A549 (cell line): ENCODE results near the gene CCDC124. TPM values are rescaled to one million over a fixed set of nuclear protein-coding genes. Genes with fewer than 3 reads are reported as not detected.
"Not testable (repeated sequence)": the region's sequence is repeated elsewhere in the genome, so short reads cannot be mapped to it uniquely, and the experiment has no call there.

ENCODE experiments used
- ATAC-seq, 2 experiments: fragments of 200-7000 bp in 1 of 2; fragments of >200 bp in 1 of 2; cut with Nextera tagmentation in 1 of 2; cut with Tn5 transposase in 1 of 2; 3 replicates each; pipeline versions ENCODE4 v1.8.0 to v1.9.1; 2018 to 2020; ENCODE audit warnings: mild to moderate bottlenecking in 1 of 2, moderate library complexity in 1 of 2
- CTCF ChIA-PET: fragments of 300-600 bp; sonication (Branson Sonifier 250); formaldehyde crosslinking; extraction: SDS; loops from one replicate; lab custom pipeline; 2021; ENCODE audit warnings: antibody characterized with exemption, inconsistent platforms; lab: Yijun Ruan, JAX
- POLR2A ChIA-PET: fragments of 350-600 bp; formaldehyde crosslinking; extraction: SDS; loops from one replicate; lab custom pipeline; 2021; ENCODE audit warnings: antibody characterized with exemption, inconsistent platforms; lab: Yijun Ruan, JAX
- DNase-seq, 2 experiments: peaks; one replicate each; pipeline versions ENCODE4 v3.0.0 to v3.0.0-alpha.2; 2011 to 2016; ENCODE audit warnings: low read depth in 1 of 2, low spot score in 1 of 2
- FAIRE-seq: peaks from 2 replicates; lab custom pipeline; 2011; peaks lifted over from hg19 to GRCh38; lab: Jason Lieb, UNC
- H3K27ac ChIP-seq, 2 experiments: fragments of >200 bp; sonication (Bioruptor Twin); formaldehyde crosslinking; 3 replicates each; pipeline ENCODE4 v1.5.1; 2016 to 2017
- H3K4me1 ChIP-seq: fragments of >200 bp; sonication (Bioruptor Twin); formaldehyde crosslinking; 3 replicates; pipeline ENCODE4 v1.6.1; 2016
- H3K4me2 ChIP-seq: fragments of >200 bp; sonication (Bioruptor Twin); formaldehyde crosslinking; 3 replicates; pipeline ENCODE4 v1.6.1; 2016
- H3K4me3 ChIP-seq: fragments of >200 bp; sonication (Bioruptor Twin); formaldehyde crosslinking; 3 replicates; pipeline ENCODE4 v1.5.1; 2016
- H3K9me3 ChIP-seq: fragments of >200 bp; sonication (Bioruptor Twin); formaldehyde crosslinking; 3 replicates; pipeline ENCODE4 v1.6.1; 2016
- ATOH8 ChIP-seq: fragments of 250-450 bp; sonication (Bioruptor Pico); IDR thresholded peaks from 2 replicates; pipeline ENCODE4 v1.5.0; 2020; ENCODE audit warnings: low read depth, mild to moderate bottlenecking, moderate library complexity
- BCL3 ChIP-seq: fragments of >200 bp; sonication (Bioruptor Twin); formaldehyde crosslinking; IDR thresholded peaks from 3 replicates; pipeline ENCODE4 v1.6.1; 2016
- CEBPB ChIP-seq, 2 experiments: fragments of >200 bp in 1 of 2; sonication (Bioruptor Twin) in 1 of 2; formaldehyde crosslinking in 1 of 2; IDR thresholded peaks; 2 replicates each; pipeline ENCODE4 v1.6.1; 2012 to 2016
- CTCF ChIP-seq: fragments of >200 bp; sonication (Bioruptor Twin); formaldehyde crosslinking; IDR thresholded peaks from 3 replicates; pipeline ENCODE4 v1.5.1; 2016
- E2F6 ChIP-seq: IDR thresholded peaks from 2 replicates; pipeline ENCODE4 v1.6.1; 2012; ENCODE audit warnings: low read depth, borderline replicate concordance
- EHF ChIP-seq: fragments of 250-450 bp; sonication (Bioruptor Pico); IDR thresholded peaks from 2 replicates; pipeline ENCODE4 v1.5.0; 2020; ENCODE audit warnings: mild to moderate bottlenecking
- ESRRA ChIP-seq: fragments of 150-350 bp; IDR thresholded peaks from 2 replicates; pipeline ENCODE4 v1.6.1; 2014; ENCODE audit warnings: mild to moderate bottlenecking, low read length, borderline replicate concordance
- FOSB ChIP-seq: fragments of 250-450 bp; sonication (Bioruptor Pico); IDR thresholded peaks from 2 replicates; pipeline ENCODE4 v1.5.0; 2020; ENCODE audit warnings: mild to moderate bottlenecking, moderate library complexity
- FOSL2 ChIP-seq, 2 experiments: fragments of 450-650 bp in 1 of 2; fragments of >200 bp in 1 of 2; sonication (Bioruptor Twin) in 1 of 2; formaldehyde crosslinking; IDR thresholded peaks; 2 replicates each; pipeline versions ENCODE4 v1.5.0 to v1.6.1; 2016 to 2020; ENCODE audit warnings: mild to moderate bottlenecking in 1 of 2, moderate library complexity in 1 of 2
- FOXS1 ChIP-seq: fragments of 250-450 bp; sonication (Bioruptor Pico); IDR thresholded peaks from 2 replicates; pipeline ENCODE4 v1.5.0; 2020; ENCODE audit warnings: mild to moderate bottlenecking, moderate library complexity
- HES2 ChIP-seq: fragments of >200 bp; sonication (Bioruptor Twin); formaldehyde crosslinking; IDR thresholded peaks from 2 replicates; pipeline ENCODE4 v1.6.1; 2016
- HOXA7 ChIP-seq: fragments of 250-450 bp; sonication (Bioruptor Pico); IDR thresholded peaks from 2 replicates; pipeline ENCODE4 v1.5.0; 2020; ENCODE audit warnings: mild to moderate bottlenecking, moderate library complexity
- MAZ ChIP-seq: fragments of 150-350 bp; IDR thresholded peaks from 2 replicates; pipeline ENCODE4 v1.6.1; 2014; ENCODE audit warnings: antibody characterized with exemption, low read depth, low read length, borderline replicate concordance
- MYC ChIP-seq: IDR thresholded peaks from 2 replicates; pipeline ENCODE4 v1.6.1; 2012; ENCODE audit warnings: mild to moderate bottlenecking, inconsistent platforms, low read length, improper control_type of control experiment, borderline replicate concordance
- NFE2L2 ChIP-seq: fragments of 150-350 bp; conservative IDR thresholded peaks from 2 replicates; pipeline ENCODE4 v1.6.1; 2014; ENCODE audit warnings: low read length
- NR3C1 ChIP-seq: fragments of >200 bp; sonication (Bioruptor Twin); formaldehyde crosslinking; IDR thresholded peaks from 3 replicates; pipeline ENCODE4 v1.6.1; 2017
- POLR2A ChIP-seq: IDR thresholded peaks from 2 replicates; pipeline ENCODE4 v1.6.1; 2012; ENCODE audit warnings: mild to moderate bottlenecking, low read length
- RAD21 ChIP-seq, 2 experiments: fragments of >200 bp in 1 of 2; sonication (Bioruptor Twin) in 1 of 2; formaldehyde crosslinking in 1 of 2; IDR thresholded peaks in 1 of 2; conservative IDR thresholded peaks in 1 of 2; 2 replicates in 1 of 2; 3 replicates in 1 of 2; pipeline ENCODE4 v1.6.1; 2012 to 2018; ENCODE audit warnings: inconsistent platforms in 1 of 2
- REST ChIP-seq: fragments of 200-600 bp; sonication (generic); IDR thresholded peaks from 2 replicates; pipeline ENCODE4 v1.6.1; 2016; ENCODE audit warnings: antibody characterized with exemption, mild to moderate bottlenecking, moderate library complexity
- USF2 ChIP-seq: fragments of 450-650 bp; IDR thresholded peaks from 2 replicates; pipeline ENCODE4 v1.6.1; 2014; ENCODE audit warnings: antibody characterized with exemption
- ZC3H11A ChIP-seq: fragments of 450-650 bp; IDR thresholded peaks from 2 replicates; pipeline ENCODE4 v1.6.1; 2014; ENCODE audit warnings: antibody characterized with exemption, mild to moderate bottlenecking
- ZFP36 ChIP-seq: fragments of 450-650 bp; IDR thresholded peaks from 2 replicates; pipeline ENCODE4 v1.6.1; 2014; ENCODE audit warnings: borderline replicate concordance; ENCODE audit not compliant: partially characterized antibody
- ZNF302 ChIP-seq: fragments of 250-450 bp; sonication (Bioruptor Pico); IDR thresholded peaks from 2 replicates; pipeline ENCODE4 v1.9.0; 2021; ENCODE audit warnings: inconsistent platforms, mild to moderate bottlenecking, moderate library complexity
- WGBS: methylation state at CpG from one replicate; pipeline ENCODE4 v1.1.6; 2017; ENCODE audit errors: missing lambda C conversion rate; 5-methylcytosine and 5-hydroxymethylcytosine counted together
- polyA plus RNA-seq, 4 experiments: library from polyadenylated mRNA; depleted of rRNA in 3 of 4; stranded (reverse); fragments of >200 nt; fragmentation: RNase III in 1 of 4; extraction: RNeasy Plus Mini Kit Qiagen cat#74134 plus additional on column Dnase treatment in 1 of 4; gene quantifications; 2 replicates in 3 of 4; 3 replicates in 1 of 4; pipeline ENCODE4 v1.2.3, GENCODE V29; 2011 to 2017

CCDC124 gene
- polyA plus RNA-seq, 2 of the 4 experiments (the other 2 are of a cell fraction): 35.4 to 113 TPM

GRCh38 chr19:17883627-17884410 is 49.0 kb upstream of the CCDC124 start:
- ATAC-seq (peak in 1 of 2 experiments; percentile 39; a peak in 1 of 6 replicates), FAIRE-seq (no peak), DNase-seq (no peak)
- Histone ChIP-seq H3K4me1 (no peaks in the 10 kb centered on the region), H3K4me3 (no peak overlapping the region), H3K4me2 (no peak overlapping the region), H3K27ac (no peak overlapping the region), H3K9me3 (no peaks in the 10 kb centered on the region)
- TF ChIP-seq REST (no peak), NR3C1 (no peak), USF2 (no peak), RAD21 (conservative IDR thresholded peaks at IDR 0.05 in 1 of 2, IDR thresholded peaks at IDR 0.05 in 1 of 2) (no peak), MYC (no peak), FOSL2 (IDR thresholded peaks at IDR 0.05) (no peak), FOSL2 (CRISPR knock-in tag; IDR thresholded peaks at IDR 0.05) (no peak), ZNF302 (no peak), ZFP36 (no peak)
- POLR2A ChIA-PET: no interaction called here
- WGBS: 78% methylated on average over 17 of the region's 33 CpGs
- CTCF ChIA-PET: no interaction called here

- POLR2A ChIA-PET: no interaction called here
- CTCF ChIA-PET: no interaction called here
- no peaks in the 10 kb centered on the region for H3K4me1 ChIP-seq
- no peak overlapping the region for H3K4me3 ChIP-seq
- H3K4me2 ChIP-seq: no peak overlapping the region
- 62% methylated on average over 7 of the region's 7 CpGs for WGBS
- H3K27ac ChIP-seq: no peak overlapping the region
- FAIRE-seq: no peak
- no peaks in the 10 kb centered on the region for H3K9me3 ChIP-seq
- no peak for ATAC-seq
- no peak for DNase-seq
- TF ChIP-seq FOSL2 (IDR thresholded peaks at IDR 0.05) (no peak), FOSL2 (CRISPR knock-in tag; IDR thresholded peaks at IDR 0.05) (no peak), HOXA7 (CRISPR knock-in tag) (no peak), ATOH8 (CRISPR knock-in tag) (no peak), E2F6 (no peak), CEBPB (IDR thresholded peaks at IDR 0.05) (no peak), FOSB (CRISPR knock-in tag) (no peak), ESRRA (no peak), BCL3 (no peak), CTCF (no peak), POLR2A (no peak), EHF (CRISPR knock-in tag) (no peak), USF2 (no peak), HES2 (no peak), ZC3H11A (no peak), NFE2L2 (no peak), MAZ (no peak), FOXS1 (CRISPR knock-in tag) (no peak)
Observed at GRCh38 chr19:17886515-17886914, 46.3 kb upstream of the CCDC124 start.

GRCh38 chr19:17887221-17887620 is 45.6 kb upstream of the CCDC124 start:
- CTCF ChIA-PET: interaction anchor here (0.7 kb wide), 1 partner anchor 17 kb away, joined by 3 read pairs; no protein-coding TSS in a partner anchor
- POLR2A ChIA-PET: not testable (repeated sequence)

More at GRCh38 chr19:17887221-17887620, 45.6 kb upstream of the CCDC124 start:
- H3K9me3 ChIP-seq, H3K4me3 ChIP-seq, H3K4me1 ChIP-seq, FAIRE-seq, H3K27ac ChIP-seq, DNase-seq, ATAC-seq, H3K4me2 ChIP-seq: not testable (repeated sequence)
- 63% methylated on average over 4 of the region's 4 CpGs for WGBS
